Esophagus muscularis mucosa (tissue), 4 donors: ENCODE data around the gene LHX2. TPM values are rescaled to one million over a fixed set of nuclear protein-coding genes. Genes with fewer than 3 reads are reported as not detected.
A peak's percentile ranks its signal among the peaks of the same experiment; 100 is the strongest.

Source experiments
- DNase-seq: peaks from one replicate; pipeline ENCODE4 v3.0.0-alpha.2; 2017; ENCODE audit errors: extremely low spot score
- H3K27ac ChIP-seq, 4 donors: fragments of 200-600 bp; sonication (generic); replicated peaks in 1 of 4; 1 replicate in 3 of 4; 2 replicates in 1 of 4; pipeline ENCODE4 v1.5.1; 2016 to 2019; ENCODE audit warnings: mild to moderate bottlenecking in 1 of 4
- H3K27me3 ChIP-seq, 4 donors: fragments of 200-600 bp; sonication (generic); one replicate each; pipeline versions ENCODE4 v1.5.1 to v1.6.0; 2016 to 2019
- H3K36me3 ChIP-seq, 4 donors: fragments of 200-600 bp; sonication (generic); one replicate each; pipeline ENCODE4 v1.5.1; 2016 to 2019
- H3K4me1 ChIP-seq, 4 donors: fragments of 200-600 bp; sonication (generic); one replicate each; pipeline ENCODE4 v1.5.1; 2016 to 2019
- H3K4me3 ChIP-seq, 4 donors: fragments of 200-600 bp; sonication (generic); 1 replicate in 2 of 4; 2 replicates in 2 of 4; pipeline ENCODE4 v1.5.1; 2016 to 2019; ENCODE audit warnings: mild to moderate bottlenecking in 4 of 4, moderate library complexity in 1 of 4
- H3K9me3 ChIP-seq, 4 donors: fragments of 200-600 bp; sonication (generic); 1 replicate in 3 of 4; 2 replicates in 1 of 4; pipeline ENCODE4 v1.5.1; 2016 to 2019
- CTCF ChIP-seq, 3 experiments: fragments of 200-600 bp in 2 of 3; fragments of 450-650 bp in 1 of 3; sonication (generic) in 2 of 3; IDR thresholded peaks; one replicate each; pipeline ENCODE4 v1.5.1; 2017 to 2019; ENCODE audit warnings: antibody characterized with exemption in 3 of 3, mild to moderate bottlenecking in 2 of 3, moderate library complexity in 1 of 3
- EP300 ChIP-seq: sonication (generic); formaldehyde crosslinking; IDR thresholded peaks from one replicate; pipeline ENCODE4 v1.6.1; 2017; ENCODE audit warnings: antibody characterized with exemption
- POLR2A ChIP-seq: fragments of 450-650 bp; IDR thresholded peaks from one replicate; pipeline ENCODE4 v1.6.1; 2017; ENCODE audit warnings: antibody characterized with exemption, moderate library complexity, mild to moderate bottlenecking, low read depth
- POLR2AphosphoS5 ChIP-seq, 2 donors: sonication (generic); formaldehyde crosslinking; IDR thresholded peaks; one replicate each; pipeline ENCODE4 v1.6.1; 2017; ENCODE audit warnings: antibody characterized with exemption in 2 of 2
- WGBS: methylation state at CpG from one replicate; pipeline ENCODE4 v1.1.5; 2018; 5-methylcytosine and 5-hydroxymethylcytosine counted together
- intact Hi-C: fragments of 100-400 bp; cut with DNase I; formaldehyde crosslinking; loops from one replicate; pipeline ENCODE4 v1.15.1; 2023
- total RNA-seq, 4 donors: library from RNA; depleted of rRNA; stranded (reverse); fragments of >200 nt; gene quantifications; one replicate each; pipeline versions ENCODE4 v1.1.0 to v1.2.1, GENCODE V29; 2016

Gene LHX2
- total RNA-seq, 4 donors from 2014 or later = not detected

- 66% methylated on average over 9 of the region's 11 CpGs for WGBS
- Histone ChIP-seq H3K27ac (no peak overlapping the region), H3K4me3 (no peak overlapping the region), H3K27me3 (peaks cover 4 to 85% (median 24%) of the 10 kb centered on the region in 4 donors), H3K9me3 (no peaks in the 10 kb centered on the region), H3K4me1 (peaks cover 10 to 38% (median 34%) of the 10 kb centered on the region in 4 donors), H3K36me3 (no peaks in the 10 kb centered on the region)
- intact Hi-C loops = loop anchor here (5.0 kb wide), 1 partner anchor 640 kb away; no protein-coding TSS in a partner anchor
- no peak for TF ChIP-seq CTCF (IDR thresholded peaks at IDR 0.05)
- TF ChIP-seq POLR2AphosphoS5 (IDR thresholded peaks at IDR 0.05) = no peak
- TF ChIP-seq POLR2A = no peak
- TF ChIP-seq EP300 = no peak
- no peak for DNase-seq
Measured at GRCh38 chr9:124042201-124042721, 30.7 kb downstream of the LHX2 start.

- peaks cover 10 to 38% (median 34%) of the 10 kb centered on the region in 4 donors for H3K4me1 ChIP-seq
- H3K27me3 ChIP-seq = peaks cover 4 to 63% (median 23%) of the 10 kb centered on the region in 4 donors
- DNase-seq = no peak
- no peak overlapping the region for H3K4me3 ChIP-seq
- no peaks in the 10 kb centered on the region for H3K9me3 ChIP-seq
- WGBS = 79% methylated on average over 5 of the region's 5 CpGs
- H3K27ac ChIP-seq = no peak overlapping the region
- TF ChIP-seq EP300 (no peak), POLR2AphosphoS5 (IDR thresholded peaks at IDR 0.05) (no peak), POLR2A (no peak), CTCF (IDR thresholded peaks at IDR 0.05) (no peak)
- H3K36me3 ChIP-seq = no peaks in the 10 kb centered on the region
- intact Hi-C loops = loop anchor here (5.0 kb wide), 1 partner anchor 642 kb away; no protein-coding TSS in a partner anchor
Measured at GRCh38 chr9:124044448-124044847, 32.9 kb downstream of the LHX2 start.

- DNase-seq = no peak
- WGBS = 38% methylated on average over 15 of the region's 49 CpGs
- H3K4me1 ChIP-seq = peaks cover 10 to 36% (median 34%) of the 10 kb centered on the region in 4 donors
- peak overlapping the region; percentile 48 to 63 (median 50) for H3K4me3 ChIP-seq
- peaks cover 4 to 55% (median 23%) of the 10 kb centered on the region in 4 donors for H3K27me3 ChIP-seq
- H3K27ac ChIP-seq = peak overlapping the region in 3 of 4 donors; percentile 5 to 33 (median 29)
- H3K36me3 ChIP-seq = no peaks in the 10 kb centered on the region
- intact Hi-C loops = no loop called here
- no peaks in the 10 kb centered on the region for H3K9me3 ChIP-seq
- TF ChIP-seq EP300 (no peak), POLR2AphosphoS5 (IDR thresholded peaks at IDR 0.05) (peak in 1 of 2 donors; percentile 10), CTCF (IDR thresholded peaks at IDR 0.05) (no peak)
Measured at GRCh38 chr9:124045076-124045829, 33.7 kb downstream of the LHX2 start.

- Histone ChIP-seq H3K27ac (peak overlapping the region in 3 of 4 donors; percentile 5 to 33 (median 29)), H3K27me3 (peaks cover 4 to 49% (median 23%) of the 10 kb centered on the region in 4 donors)
- 28% methylated on average over 11 of the region's 18 CpGs for WGBS
Measured at GRCh38 chr9:124045830-124046177, 34.2 kb downstream of the LHX2 start.

More at GRCh38 chr9:124045830-124046177, 34.2 kb downstream of the LHX2 start:
- Histone ChIP-seq H3K9me3 (no peaks in the 10 kb centered on the region), H3K4me3 (peak overlapping the region; percentile 48 to 63 (median 50)), H3K4me1 (peaks cover 9 to 30% (median 28%) of the 10 kb centered on the region in 4 donors), H3K36me3 (no peaks in the 10 kb centered on the region)
- TF ChIP-seq POLR2A (no peak), CTCF (IDR thresholded peaks at IDR 0.05) (no peak), EP300 (no peak), POLR2AphosphoS5 (IDR thresholded peaks at IDR 0.05) (no peak)
- DNase-seq = no peak
- intact Hi-C loops = no loop called here
